Tibial artery (tissue), 4 donors: ENCODE measurements around the gene WDR59.

Source experiments
- DNase-seq, 2 donors: peaks; one replicate each; pipeline ENCODE4 v3.0.0-alpha.2; 2019
- H3K27ac ChIP-seq, 2 donors: fragments of 200-600 bp; sonication (generic) in 1 of 2; 1 replicate in 1 of 2; 2 replicates in 1 of 2; pipeline ENCODE4 v1.5.1; 2018 to 2019; ENCODE audit warnings: mild to moderate bottlenecking in 1 of 2
- H3K27me3 ChIP-seq, 2 donors: fragments of 200-600 bp; sonication (generic) in 1 of 2; one replicate each; pipeline versions ENCODE4 v1.5.1 to v1.6.0; 2016 to 2019
- H3K36me3 ChIP-seq, 3 donors: fragments of 200-600 bp; sonication (generic) in 2 of 3; one replicate each; pipeline ENCODE4 v1.5.1; 2016 to 2019; ENCODE audit warnings: mild to moderate bottlenecking in 2 of 3
- H3K4me1 ChIP-seq, 4 donors: fragments of 200-600 bp; sonication (generic) in 2 of 4; 1 replicate in 3 of 4; 2 replicates in 1 of 4; pipeline ENCODE4 v1.5.1; 2016 to 2019
- H3K4me3 ChIP-seq, 2 donors: fragments of 200-600 bp; sonication (generic) in 1 of 2; 1 replicate in 1 of 2; 2 replicates in 1 of 2; pipeline ENCODE4 v1.5.1; 2018 to 2019; ENCODE audit warnings: mild to moderate bottlenecking in 2 of 2
- H3K9me3 ChIP-seq, 3 donors: fragments of 200-600 bp; sonication (generic) in 1 of 3; one replicate each; pipeline ENCODE4 v1.5.1; 2016 to 2019
- intact Hi-C: fragments of 100-400 bp; cut with DNase I; formaldehyde crosslinking; loops from one replicate; pipeline ENCODE4 v1.15.0; 2023; ENCODE audit warnings: low total_unique reads
- TF ChIP-seq, protein P1 (sequence below), 2 experiments: fragments of 200-600 bp in 1 of 2; fragments of 450-650 bp in 1 of 2; IDR thresholded peaks; one replicate each; pipeline ENCODE4 v1.5.1; 2017 to 2019; ENCODE audit warnings: antibody characterized with exemption in 2 of 2, mild to moderate bottlenecking in 1 of 2, moderate library complexity in 1 of 2

WDR59 gene

GRCh38 chr16:74841904-74842303 lies 143.0 kb downstream of the WDR59 start:
- Histone ChIP-seq H3K4me1 (no peaks in the 10 kb centered on the region), H3K27me3 (no peaks in the 10 kb centered on the region), H3K4me3 (no peak overlapping the region), H3K9me3 (no peaks in the 10 kb centered on the region), H3K27ac (no peak overlapping the region), H3K36me3 (no peaks in the 10 kb centered on the region)
- TF ChIP-seq, protein P1, sequence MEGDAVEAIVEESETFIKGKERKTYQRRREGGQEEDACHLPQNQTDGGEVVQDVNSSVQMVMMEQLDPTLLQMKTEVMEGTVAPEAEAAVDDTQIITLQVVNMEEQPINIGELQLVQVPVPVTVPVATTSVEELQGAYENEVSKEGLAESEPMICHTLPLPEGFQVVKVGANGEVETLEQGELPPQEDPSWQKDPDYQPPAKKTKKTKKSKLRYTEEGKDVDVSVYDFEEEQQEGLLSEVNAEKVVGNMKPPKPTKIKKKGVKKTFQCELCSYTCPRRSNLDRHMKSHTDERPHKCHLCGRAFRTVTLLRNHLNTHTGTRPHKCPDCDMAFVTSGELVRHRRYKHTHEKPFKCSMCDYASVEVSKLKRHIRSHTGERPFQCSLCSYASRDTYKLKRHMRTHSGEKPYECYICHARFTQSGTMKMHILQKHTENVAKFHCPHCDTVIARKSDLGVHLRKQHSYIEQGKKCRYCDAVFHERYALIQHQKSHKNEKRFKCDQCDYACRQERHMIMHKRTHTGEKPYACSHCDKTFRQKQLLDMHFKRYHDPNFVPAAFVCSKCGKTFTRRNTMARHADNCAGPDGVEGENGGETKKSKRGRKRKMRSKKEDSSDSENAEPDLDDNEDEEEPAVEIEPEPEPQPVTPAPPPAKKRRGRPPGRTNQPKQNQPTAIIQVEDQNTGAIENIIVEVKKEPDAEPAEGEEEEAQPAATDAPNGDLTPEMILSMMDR (IDR thresholded peaks at IDR 0.05) = no peak
- intact Hi-C loops = no loop called here
- no peak for DNase-seq

DNA sequence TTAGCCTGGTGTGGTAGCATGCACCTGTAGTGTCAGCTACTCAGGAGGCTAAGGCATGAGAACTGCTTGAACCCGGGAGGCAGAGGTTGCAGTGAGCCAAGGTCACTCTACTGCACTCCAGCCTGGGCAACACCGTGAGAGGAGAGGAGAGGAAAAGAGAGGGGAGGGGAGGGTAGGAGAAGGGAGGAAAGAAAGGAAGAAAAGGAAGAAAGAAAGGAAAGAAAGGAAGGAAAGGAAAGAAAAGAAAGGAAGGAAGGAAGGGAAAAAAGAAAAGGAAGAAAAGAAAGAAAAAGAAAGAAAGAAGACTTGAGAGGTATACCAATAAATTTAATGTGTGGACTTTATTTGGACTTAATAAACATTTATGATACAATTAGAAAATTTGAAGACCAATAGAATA lies 143.5 kb downstream of the WDR59 start:
- no peaks in the 10 kb centered on the region for H3K4me1 ChIP-seq
- TF ChIP-seq, protein P1 (IDR thresholded peaks at IDR 0.05) = no peak
- no peaks in the 10 kb centered on the region for H3K27me3 ChIP-seq
- no peaks in the 10 kb centered on the region for H3K36me3 ChIP-seq
- no peak overlapping the region for H3K27ac ChIP-seq
- no peak for DNase-seq
- intact Hi-C loops = no loop called here
- no peaks in the 10 kb centered on the region for H3K9me3 ChIP-seq
- no peak overlapping the region for H3K4me3 ChIP-seq

DNA sequence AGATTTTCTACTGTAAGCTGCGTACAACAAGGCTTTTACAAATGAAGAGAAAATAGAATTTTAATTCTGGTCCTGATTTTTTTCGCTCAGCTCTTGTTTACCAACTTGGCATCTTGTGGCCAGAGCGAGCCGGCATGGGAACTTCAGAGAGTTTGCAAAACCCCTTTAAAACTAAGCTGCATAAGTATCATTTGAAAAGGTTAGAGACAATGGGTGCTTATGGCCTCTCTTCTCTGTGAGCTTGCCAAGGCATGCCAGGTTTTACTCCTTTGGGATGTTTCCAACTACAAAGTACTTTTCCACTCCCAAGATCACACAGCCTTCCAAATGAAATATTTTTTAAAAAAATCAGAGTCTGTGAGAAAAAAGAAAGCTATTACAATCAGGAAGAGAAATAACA lies 147.9 kb downstream of the WDR59 start:
- Histone ChIP-seq H3K4me3 (no peak overlapping the region), H3K4me1 (no peaks in the 10 kb centered on the region), H3K36me3 (no peaks in the 10 kb centered on the region), H3K27me3 (no peaks in the 10 kb centered on the region), H3K9me3 (no peaks in the 10 kb centered on the region), H3K27ac (no peak overlapping the region)
- TF ChIP-seq, protein P1 (IDR thresholded peaks at IDR 0.05) = no peak
- no peak for DNase-seq
- intact Hi-C loops = no loop called here

DNA sequence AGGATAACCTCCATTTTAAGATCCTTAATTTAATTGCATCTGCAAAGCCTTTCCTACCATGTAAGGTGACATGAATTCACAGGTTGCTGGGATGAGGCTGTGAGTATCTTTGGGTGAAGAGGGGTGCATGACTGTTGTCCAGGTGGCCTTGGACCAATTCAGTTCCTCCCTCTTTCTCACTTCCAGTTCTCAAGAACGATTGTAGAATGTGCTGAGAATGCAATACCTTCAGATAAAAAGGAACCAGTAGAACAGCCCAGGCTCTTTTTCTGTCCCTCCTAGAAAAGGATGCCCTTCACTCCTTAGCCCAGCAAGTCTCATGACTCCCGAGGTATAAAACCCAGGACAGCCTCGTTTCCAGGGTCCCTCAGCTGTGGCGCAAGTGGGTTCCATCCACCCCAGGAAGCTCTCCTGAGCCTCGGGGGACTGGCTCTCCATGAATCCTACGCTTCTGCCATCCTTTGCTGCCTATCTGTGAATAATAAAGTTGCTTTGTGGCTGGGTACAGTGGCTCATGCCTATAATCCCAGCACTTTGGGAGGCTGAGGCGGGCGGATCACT lies 148.7 kb downstream of the WDR59 start:
- Histone ChIP-seq H3K27ac (no peak overlapping the region), H3K4me1 (no peaks in the 10 kb centered on the region), H3K4me3 (no peak overlapping the region), H3K36me3 (no peaks in the 10 kb centered on the region), H3K27me3 (no peaks in the 10 kb centered on the region), H3K9me3 (no peaks in the 10 kb centered on the region)
- TF ChIP-seq, protein P1 (IDR thresholded peaks at IDR 0.05) = no peak
- DNase-seq = no peak
- intact Hi-C loops = no loop called here

GRCh38 chr16:74832228-74832627 lies 152.7 kb downstream of the WDR59 start:
- Histone ChIP-seq H3K4me3 (no peak overlapping the region), H3K4me1 (no peaks in the 10 kb centered on the region), H3K9me3 (peaks cover 0 to 14% (median 7%) of the 10 kb centered on the region in 3 donors), H3K27me3 (no peaks in the 10 kb centered on the region), H3K27ac (no peak overlapping the region), H3K36me3 (no peaks in the 10 kb centered on the region)
- TF ChIP-seq, protein P1 (IDR thresholded peaks at IDR 0.05) = no peak
- intact Hi-C loops = no loop called here
- DNase-seq = no peak

DNA sequence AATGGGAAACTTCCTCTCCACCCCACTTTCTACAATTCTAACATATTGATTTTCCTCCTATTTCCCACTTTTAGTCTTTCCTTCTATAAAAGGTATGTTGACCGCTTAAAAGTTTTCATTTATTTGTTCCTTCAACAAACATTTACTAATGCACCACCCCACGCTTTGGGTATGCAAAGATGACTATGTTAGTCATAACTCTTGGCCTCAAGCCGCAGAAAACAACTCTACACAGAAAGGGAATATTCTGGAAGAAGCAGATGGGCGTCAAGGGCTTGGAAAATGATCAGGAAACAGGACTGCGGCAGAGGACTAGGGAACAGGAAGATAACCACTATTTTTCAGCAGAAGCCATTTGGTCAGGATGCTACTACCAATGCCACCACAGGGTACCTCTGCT lies 153.5 kb downstream of the WDR59 start:
- no peak overlapping the region for H3K4me3 ChIP-seq
- DNase-seq = no peak
- peaks cover 0 to 14% (median 7%) of the 10 kb centered on the region in 3 donors for H3K9me3 ChIP-seq
- intact Hi-C loops = no loop called here
- no peaks in the 10 kb centered on the region for H3K36me3 ChIP-seq
- H3K27me3 ChIP-seq = no peaks in the 10 kb centered on the region
- H3K4me1 ChIP-seq = no peaks in the 10 kb centered on the region
- no peak overlapping the region for H3K27ac ChIP-seq
- TF ChIP-seq, protein P1 (IDR thresholded peaks at IDR 0.05) = no peak
